M059J (cell line): ENCODE data around the gene PRPSAP1. TPM values are rescaled to one million over a fixed set of nuclear protein-coding genes. Genes with fewer than 3 reads are reported as not detected.

ENCODE experiments used
- DNase-seq: peaks from one replicate; pipeline ENCODE4 v3.0.0-alpha.2; 2012; ENCODE audit warnings: low read depth
- total RNA-seq: library from RNA; depleted of rRNA; stranded (reverse); fragments of >200 nt; shearing (Covaris generic); gene quantifications from 2 replicates; pipeline ENCODE4 v1.2.3, GENCODE V29; 2014; rRNA removed

Gene PRPSAP1
- total RNA-seq, 1 experiment from 2014 or later = 52.9 TPM

- peak; percentile 46 for DNase-seq
Observed at GRCh38 chr17:76266244-76266938, 87.3 kb downstream of the PRPSAP1 start.

GRCh38 chr17:76265624-76266243 lies 88.0 kb downstream of the PRPSAP1 start:
- DNase-seq = peak; percentile 45

- DNase-seq = peak; percentile 99
Observed at GRCh38 chr17:76264755-76265623, 88.7 kb downstream of the PRPSAP1 start, which contains the start of gene UBALD2. UBALD2 (plus strand) TSS chr17:76265348; CDS start chr17:76265506, 158 bp downstream.

- no peak for DNase-seq
Observed at GRCh38 chr17:76264425-76264754, 89.3 kb downstream of the PRPSAP1 start.

- no peak for DNase-seq
Observed at GRCh38 chr17:76263896-76264295, 89.8 kb downstream of the PRPSAP1 start.

- DNase-seq = peak; percentile 48
Observed at GRCh38 chr17:76262732-76263344, 90.9 kb downstream of the PRPSAP1 start.

- peak; percentile 67 for DNase-seq
Observed at GRCh38 chr17:76261421-76262215, 92.1 kb downstream of the PRPSAP1 start.

GRCh38 chr17:76260669-76261068 lies 93.0 kb downstream of the PRPSAP1 start:
- DNase-seq = no peak

GRCh38 chr17:76260220-76260619 lies 93.5 kb downstream of the PRPSAP1 start:
- DNase-seq = no peak

Other genes starting within 250 kb of the PRPSAP1 start
- not detected in 2 replicates for gene FOXJ1, start 212.7 kb downstream of the PRPSAP1 start, total RNA-seq
- 4.1 and 6.7 TPM in 2 replicates for gene RNF157, start 113.4 kb downstream of the PRPSAP1 start, total RNA-seq
- gene UBALD2, start 88.6 kb downstream of the PRPSAP1 start, total RNA-seq = 11.8 and 25.6 TPM in 2 replicates
- gene QRICH2, start 45.6 kb downstream of the PRPSAP1 start, total RNA-seq = 1.7 and 1.9 TPM in 2 replicates
- 33.8 and 41.2 TPM in 2 replicates for gene SPHK1, start 30.7 kb upstream of the PRPSAP1 start, total RNA-seq
- 9.8 and 18.5 TPM in 2 replicates for gene UBE2O, start 99.2 kb upstream of the PRPSAP1 start, total RNA-seq
- not detected in 2 replicates for gene AANAT, start 113.7 kb upstream of the PRPSAP1 start, total RNA-seq
- gene RHBDF2, start 147.5 kb upstream of the PRPSAP1 start, total RNA-seq = 18.1 and 23.2 TPM in 2 replicates
- 0.62 TPM in 1 of 2 replicates, not detected in the other for gene CYGB, start 183.8 kb upstream of the PRPSAP1 start, total RNA-seq
- gene PRCD, start 186.1 kb upstream of the PRPSAP1 start, total RNA-seq = 0.02 and 1.4 TPM in 2 replicates
- 2.1 and 5.9 TPM in 2 replicates for gene ST6GALNAC2, start 231.9 kb upstream of the PRPSAP1 start, total RNA-seq